GM21423 (cell line): Measurements from ENCODE around the gene FOXR1.

Source experiments
- ATAC-seq: cut with Tn5 transposase; IDR thresholded peaks from one replicate; pipeline ENCODE4 v1.9.1; 2021; ENCODE audit warnings: mild to moderate bottlenecking, moderate library complexity; ENCODE audit not compliant: unreplicated experiment

The FOXR1 gene

GRCh38 chr11:119025099-119025473 is 53.5 kb downstream of the FOXR1 start:
- no peak for ATAC-seq

- no peak for ATAC-seq
Observed at GRCh38 chr11:119025541-119025940, 54.0 kb downstream of the FOXR1 start.

DNA sequence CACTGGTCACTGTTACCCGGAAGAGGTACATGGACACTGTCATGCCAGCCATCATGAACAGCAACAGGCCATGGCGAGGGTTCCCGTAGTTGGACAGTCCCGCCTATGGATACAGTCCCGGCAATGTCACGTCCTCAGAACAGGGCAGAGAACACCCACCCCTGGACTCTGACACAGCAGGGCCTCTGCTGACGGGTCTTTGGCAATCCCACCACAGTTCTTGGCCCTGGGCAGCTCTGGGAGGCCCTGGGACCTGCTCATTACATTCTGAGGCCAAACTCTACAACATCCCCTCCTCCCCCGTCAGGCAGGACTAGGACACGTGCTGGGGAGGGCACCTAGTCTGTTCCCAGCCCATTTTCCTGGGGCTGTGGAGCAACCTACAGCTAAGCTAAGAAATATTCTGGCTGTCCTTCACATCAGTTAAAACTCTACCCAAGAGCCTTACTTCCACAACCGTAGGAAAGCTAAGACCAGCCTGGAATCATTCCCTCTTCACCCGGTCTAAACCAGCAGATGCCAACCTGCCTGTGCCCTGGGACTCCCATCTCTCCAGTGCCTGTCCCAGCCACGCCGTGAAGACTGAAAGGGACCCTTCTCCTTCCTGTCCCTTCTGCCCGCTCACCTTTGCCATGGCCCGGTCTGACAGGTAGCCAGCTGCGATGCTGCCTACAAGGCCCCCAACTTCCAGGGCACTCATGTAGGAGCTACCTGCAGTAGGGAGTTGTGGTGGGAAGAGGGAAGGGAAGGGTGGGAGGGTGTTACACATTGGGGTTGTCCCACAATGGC is 54.6 kb downstream of the FOXR1 start:
- no peak for ATAC-seq

- ATAC-seq, result no peak
Observed at GRCh38 chr11:119026970-119027369, 55.4 kb downstream of the FOXR1 start.

DNA sequence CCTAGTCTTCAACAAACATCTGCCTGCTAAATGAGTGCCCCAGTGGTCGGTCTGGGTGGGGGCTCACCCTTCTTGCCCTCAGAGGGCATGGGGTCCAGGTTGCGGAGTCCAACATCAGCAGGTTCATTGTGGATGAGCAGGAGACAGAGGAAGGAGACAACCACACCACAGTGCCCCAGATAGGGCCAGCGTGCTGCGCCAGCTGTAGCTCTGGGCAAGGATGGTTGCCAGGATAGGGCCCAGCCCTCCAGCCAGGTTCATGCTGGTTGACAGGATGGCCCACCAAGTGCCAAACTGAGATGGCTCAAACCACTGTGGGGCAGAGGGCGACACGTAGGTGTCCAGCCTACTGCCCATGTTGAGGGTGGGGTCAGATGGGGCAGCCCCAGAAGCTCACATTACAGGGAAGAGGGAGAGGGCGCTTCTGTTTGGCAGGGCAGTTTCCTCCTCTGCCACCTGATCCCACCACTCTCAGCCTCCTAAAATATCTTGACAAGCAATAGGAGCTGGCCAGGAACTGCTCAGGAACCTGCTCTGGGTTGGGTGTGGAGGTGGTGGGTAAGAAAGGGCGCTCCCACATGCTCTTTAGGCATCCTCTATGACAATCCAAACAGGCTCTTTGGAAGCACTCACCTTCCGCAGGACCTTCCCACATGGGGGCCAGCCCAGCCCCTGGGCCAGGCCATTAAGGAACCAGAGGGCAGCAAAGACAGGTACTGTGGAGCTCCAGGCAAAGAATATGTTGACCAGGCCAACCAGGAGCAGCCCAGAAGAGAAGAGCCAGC is 56.2 kb downstream of the FOXR1 start:
- no peak for ATAC-seq

- ATAC-seq, result no peak
Observed at GRCh38 chr11:119028346-119029068, 56.9 kb downstream of the FOXR1 start.

DNA sequence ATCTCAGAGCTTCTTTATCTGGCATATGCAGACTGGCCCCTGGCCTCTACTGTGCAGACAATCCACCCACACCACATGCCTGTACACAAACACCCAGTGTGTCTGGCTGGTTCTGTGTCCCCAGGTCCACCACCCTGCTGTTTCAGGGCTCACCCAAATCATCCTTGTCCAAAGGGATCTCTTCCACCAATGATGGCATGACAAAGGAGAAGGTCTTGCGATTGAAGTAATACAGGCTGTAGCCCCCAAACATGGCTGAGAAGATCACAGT is 57.4 kb downstream of the FOXR1 start:
- ATAC-seq, result no peak

GRCh38 chr11:119029340-119030028 is 57.9 kb downstream of the FOXR1 start:
- ATAC-seq, result peak; percentile 1

GRCh38 chr11:119030029-119030328 is 58.4 kb downstream of the FOXR1 start:
- ATAC-seq, result peak; percentile 13

DNA sequence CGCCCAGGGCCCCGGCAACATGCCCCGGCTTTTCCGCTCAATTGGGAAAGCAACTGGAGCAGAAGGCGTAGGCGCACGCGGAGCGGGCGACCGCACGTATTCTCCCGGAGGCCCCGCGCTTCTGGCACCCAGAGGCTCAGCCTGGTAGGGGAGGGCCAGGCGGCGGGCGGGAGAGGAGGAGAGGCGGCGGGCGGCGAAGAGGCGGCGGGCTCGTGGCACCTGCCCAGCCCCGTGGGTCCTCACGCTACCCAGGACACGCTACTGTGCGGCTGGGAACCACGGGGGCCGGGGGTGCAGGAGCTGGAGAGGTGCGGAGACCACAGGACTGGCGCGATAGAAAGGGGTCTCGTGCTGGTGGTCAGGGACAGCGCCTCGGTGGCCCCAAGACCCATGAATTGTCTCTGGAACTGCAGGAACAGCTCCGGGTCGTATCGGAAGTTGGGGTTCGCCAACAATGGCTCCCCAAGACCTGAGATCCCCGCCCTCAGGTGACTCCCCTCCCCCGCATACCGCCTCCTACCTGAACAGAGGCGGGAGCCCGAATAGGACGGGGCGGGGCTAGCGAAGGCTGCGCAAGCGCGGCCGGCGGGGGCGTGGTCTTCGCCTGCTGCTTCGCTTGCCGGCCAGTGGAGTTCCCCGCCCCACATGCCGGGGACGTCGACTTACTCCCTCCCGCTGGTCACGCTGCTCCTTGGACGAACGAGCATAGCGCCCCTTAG is 58.9 kb downstream of the FOXR1 start, which contains the start of gene SLC37A4:
SLC37A4 (minus strand) TSS at position 549 of the 719 bp plus-strand sequence.
- ATAC-seq, result peak; percentile 86
